Measurements from ENCODE around the gene DCHS2.

GRCh38 chr4:154231806-154232478 lies 259.7 kb downstream of the DCHS2 start:
- TF ChIP-seq YY1 (IDR thresholded peaks at IDR 0.05; ENCODE audit: insufficient read depth, insufficient read length), result no peak
- no peak for TF ChIP-seq SUZ12 (IDR thresholded peaks at IDR 0.05; ENCODE audit: extremely low read depth, insufficient read depth, insufficient read length)

All from NT2/D1 (cell line).